BE2C (cell line): ENCODE data around the gene IKZF1.

ENCODE experiments used
- DNase-seq: peaks from one replicate; pipeline ENCODE4 v3.0.0-alpha.2; 2020
- H3K27me3 ChIP-seq: fragments of 250-450 bp; sonication (Bioruptor Pico); 2 replicates; pipeline ENCODE4 v1.5.1; 2020; ENCODE audit warnings: mild to moderate bottlenecking
- H3K36me3 ChIP-seq: fragments of 250-450 bp; sonication (Bioruptor Pico); 2 replicates; pipeline ENCODE4 v1.5.1; 2020; ENCODE audit warnings: mild to moderate bottlenecking
- H3K4me1 ChIP-seq: fragments of 250-450 bp; sonication (Bioruptor Pico); 2 replicates; pipeline ENCODE4 v1.5.1; 2020
- H3K4me3 ChIP-seq: 2 replicates; pipeline ENCODE4 v1.5.1; 2011; ENCODE audit warnings: low read depth, low read length
- H3K9me3 ChIP-seq: fragments of 250-450 bp; sonication (Bioruptor Pico); 2 replicates; pipeline ENCODE4 v1.5.1; 2020
- TF ChIP-seq, protein P1 (sequence below): IDR thresholded peaks from 2 replicates; pipeline ENCODE4 v1.5.1; 2012; ENCODE audit warnings: mild to moderate bottlenecking, low read depth, low read length

Gene IKZF1

DNA sequence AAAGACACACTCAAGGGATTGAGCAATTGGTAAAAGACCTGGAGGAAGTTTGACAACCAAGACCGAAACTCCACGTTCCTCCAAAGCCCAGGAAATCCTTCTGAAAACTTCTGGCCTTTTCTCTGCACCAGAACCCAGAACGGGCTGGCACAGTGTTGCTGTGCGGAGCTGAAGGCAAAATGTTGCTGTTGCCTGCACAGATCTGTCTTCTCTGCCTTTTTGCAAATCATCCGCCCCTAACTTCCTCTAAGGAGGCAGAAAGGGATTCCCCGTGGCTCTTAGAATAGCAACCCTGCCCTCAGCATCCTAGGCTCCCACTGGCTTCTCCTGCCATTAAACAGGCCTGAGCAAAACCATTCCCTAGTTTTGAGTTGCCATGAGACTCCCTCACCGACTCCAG is 100.7 kb downstream of the IKZF1 start:
- Histone ChIP-seq H3K36me3 (no peaks in the 10 kb centered on the region), H3K27me3 (peaks cover 57% of the 10 kb centered on the region), H3K4me3 (no peak overlapping the region), H3K9me3 (no peaks in the 10 kb centered on the region), H3K4me1 (no peaks in the 10 kb centered on the region)
- TF ChIP-seq, protein P1, sequence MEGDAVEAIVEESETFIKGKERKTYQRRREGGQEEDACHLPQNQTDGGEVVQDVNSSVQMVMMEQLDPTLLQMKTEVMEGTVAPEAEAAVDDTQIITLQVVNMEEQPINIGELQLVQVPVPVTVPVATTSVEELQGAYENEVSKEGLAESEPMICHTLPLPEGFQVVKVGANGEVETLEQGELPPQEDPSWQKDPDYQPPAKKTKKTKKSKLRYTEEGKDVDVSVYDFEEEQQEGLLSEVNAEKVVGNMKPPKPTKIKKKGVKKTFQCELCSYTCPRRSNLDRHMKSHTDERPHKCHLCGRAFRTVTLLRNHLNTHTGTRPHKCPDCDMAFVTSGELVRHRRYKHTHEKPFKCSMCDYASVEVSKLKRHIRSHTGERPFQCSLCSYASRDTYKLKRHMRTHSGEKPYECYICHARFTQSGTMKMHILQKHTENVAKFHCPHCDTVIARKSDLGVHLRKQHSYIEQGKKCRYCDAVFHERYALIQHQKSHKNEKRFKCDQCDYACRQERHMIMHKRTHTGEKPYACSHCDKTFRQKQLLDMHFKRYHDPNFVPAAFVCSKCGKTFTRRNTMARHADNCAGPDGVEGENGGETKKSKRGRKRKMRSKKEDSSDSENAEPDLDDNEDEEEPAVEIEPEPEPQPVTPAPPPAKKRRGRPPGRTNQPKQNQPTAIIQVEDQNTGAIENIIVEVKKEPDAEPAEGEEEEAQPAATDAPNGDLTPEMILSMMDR = no peak
- no peak for DNase-seq

- no peaks in the 10 kb centered on the region for H3K4me1 ChIP-seq
- peaks cover 40% of the 10 kb centered on the region for H3K27me3 ChIP-seq
- TF ChIP-seq, protein P1 = no peak
- H3K4me3 ChIP-seq = no peak overlapping the region
- H3K9me3 ChIP-seq = no peaks in the 10 kb centered on the region
- no peaks in the 10 kb centered on the region for H3K36me3 ChIP-seq
- no peak for DNase-seq
Measured at GRCh38 chr7:50406935-50407334, 102.4 kb downstream of the IKZF1 start.

DNA sequence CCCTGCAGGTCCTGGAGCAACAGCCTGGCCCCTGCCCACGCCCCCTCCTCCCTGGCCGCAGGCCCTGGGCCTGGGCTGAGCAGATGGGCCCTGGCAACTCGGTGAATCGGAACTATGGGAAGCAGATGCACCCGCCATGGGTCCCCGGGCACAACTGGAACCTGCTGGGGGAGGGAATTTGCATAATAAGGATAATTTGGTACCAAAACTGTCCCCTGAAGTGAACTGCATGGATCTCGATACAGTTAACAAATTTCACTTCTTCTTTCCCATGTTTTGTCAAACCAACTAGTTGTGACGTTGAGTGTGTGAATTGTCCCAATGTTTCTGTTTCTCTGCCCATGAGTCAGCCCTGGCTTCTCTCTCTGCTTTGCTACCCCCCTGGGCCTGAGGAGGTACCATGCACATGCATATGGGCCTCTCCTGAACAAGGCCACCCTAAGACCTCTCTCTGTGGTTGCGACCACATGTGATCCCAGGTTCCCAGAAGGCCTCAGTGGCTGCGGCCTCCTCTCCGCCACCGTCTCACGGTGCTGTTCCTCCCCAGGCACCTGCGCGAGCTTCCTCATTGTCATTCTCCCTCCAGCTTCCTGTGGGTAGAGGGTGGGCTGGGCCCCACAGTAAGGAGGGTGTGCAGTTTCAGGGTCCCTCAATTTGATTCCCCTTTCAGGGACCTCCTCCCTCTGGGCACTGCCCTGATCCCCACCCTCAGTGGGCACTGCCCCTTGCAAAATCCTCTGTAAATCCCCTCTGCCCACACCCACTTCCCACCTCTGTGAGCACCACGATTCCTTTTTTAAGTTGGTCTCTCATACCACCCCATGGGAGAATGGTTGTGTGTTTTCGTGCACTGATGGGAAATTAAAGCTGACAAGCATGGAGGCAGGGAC is 105.6 kb downstream of the IKZF1 start:
- no peaks in the 10 kb centered on the region for H3K36me3 ChIP-seq
- DNase-seq = no peak
- no peak overlapping the region for H3K4me3 ChIP-seq
- no peaks in the 10 kb centered on the region for H3K4me1 ChIP-seq
- no peaks in the 10 kb centered on the region for H3K9me3 ChIP-seq
- TF ChIP-seq, protein P1 = no peak
- peaks cover 12% of the 10 kb centered on the region for H3K27me3 ChIP-seq

GRCh38 chr7:50411332-50411731 is 106.8 kb downstream of the IKZF1 start:
- no peak for DNase-seq
- H3K27me3 ChIP-seq = peaks cover 7% of the 10 kb centered on the region; the same call in 1 of the 2 replicates
- no peaks in the 10 kb centered on the region for H3K9me3 ChIP-seq
- no peak overlapping the region for H3K4me3 ChIP-seq
- H3K4me1 ChIP-seq = no peaks in the 10 kb centered on the region
- no peaks in the 10 kb centered on the region for H3K36me3 ChIP-seq
- TF ChIP-seq, protein P1 = no peak

- Histone ChIP-seq H3K4me1 (no peaks in the 10 kb centered on the region), H3K27me3 (no peaks in the 10 kb centered on the region), H3K9me3 (no peaks in the 10 kb centered on the region), H3K4me3 (no peak overlapping the region), H3K36me3 (no peaks in the 10 kb centered on the region)
- no peak for DNase-seq
- TF ChIP-seq, protein P1 = no peak
Measured at GRCh38 chr7:50412973-50413372, 108.5 kb downstream of the IKZF1 start.

- H3K4me3 ChIP-seq = no peak overlapping the region
- TF ChIP-seq, protein P1 = no peak
- H3K9me3 ChIP-seq = no peaks in the 10 kb centered on the region
- no peak for DNase-seq
- H3K4me1 ChIP-seq = no peaks in the 10 kb centered on the region
- no peaks in the 10 kb centered on the region for H3K36me3 ChIP-seq
- H3K27me3 ChIP-seq = no peaks in the 10 kb centered on the region
Measured at GRCh38 chr7:50413561-50413960, 109.0 kb downstream of the IKZF1 start.
